NCI-H1092 treated with DMSO at 0.1 percent for 48 hours (cell line): Measurements from ENCODE around the gene IPP.
"Not testable (repeated sequence)": the region's sequence is repeated elsewhere in the genome, so short reads cannot be mapped to it uniquely, and the experiment has no call there.

ENCODE experiments used
- DNase-seq: peaks from one replicate; lab custom pipeline; 2025; lab: John Stamatoyannopoulos, UW

Gene IPP

GRCh38 chr1:45684402-45684801 is 66.1 kb downstream of the IPP start:
- DNase-seq = no peak

GRCh38 chr1:45682942-45683341 is 67.5 kb downstream of the IPP start:
- no peak for DNase-seq

GRCh38 chr1:45679123-45679522 is 71.3 kb downstream of the IPP start:
- no peak for DNase-seq

GRCh38 chr1:45678489-45678888 is 72.0 kb downstream of the IPP start:
- DNase-seq = no peak

- DNase-seq = no peak
These were observed 72.7 kb downstream of the IPP start for GRCh38 chr1:45677751-45678245.

GRCh38 chr1:45676553-45676952 is 73.9 kb downstream of the IPP start:
- not testable (repeated sequence) for DNase-seq

GRCh38 chr1:45674478-45674877 is 76.0 kb downstream of the IPP start:
- no peak for DNase-seq

- DNase-seq = no peak
These were observed 76.5 kb downstream of the IPP start for GRCh38 chr1:45673956-45674355.

- DNase-seq = no peak
These were observed 80.4 kb downstream of the IPP start for GRCh38 chr1:45669859-45670655.

GRCh38 chr1:45669379-45669778 is 81.1 kb downstream of the IPP start:
- DNase-seq = no peak

- DNase-seq = no peak
These were observed 81.9 kb downstream of the IPP start for GRCh38 chr1:45668526-45668925.

- no peak for DNase-seq
These were observed 82.9 kb downstream of the IPP start for GRCh38 chr1:45667321-45668111.

- no peak for DNase-seq
These were observed 83.6 kb downstream of the IPP start for GRCh38 chr1:45666836-45667235.

GRCh38 chr1:45660336-45660735 is 90.1 kb downstream of the IPP start:
- DNase-seq = no peak

- no peak for DNase-seq
These were observed 91.2 kb downstream of the IPP start for GRCh38 chr1:45659222-45659621.

GRCh38 chr1:45658171-45658570 is 92.3 kb downstream of the IPP start:
- no peak for DNase-seq

GRCh38 chr1:45656573-45657226 is 93.8 kb downstream of the IPP start:
- no peak for DNase-seq

GRCh38 chr1:45654540-45655280 is 95.7 kb downstream of the IPP start:
- no peak for DNase-seq
